K562 (cell line): Measurements from ENCODE around the gene SULT1A1. TPM values are rescaled to one million over a fixed set of nuclear protein-coding genes. Genes with fewer than 3 reads are reported as not detected.
"Not testable (repeated sequence)": the region's sequence is repeated elsewhere in the genome, so short reads cannot be mapped to it uniquely, and the experiment has no call there.

ENCODE experiments used
- ATAC-seq: fragments of 200-7000 bp; cut with Tn5 transposase; 3 replicates; pipeline ENCODE4 v1.9.1; 2020; ENCODE audit warnings: moderate library complexity
- BruUV-seq: library from RNA; stranded (reverse); fragments of 400-500 nt; replicated peaks from 2 replicates; lab custom pipeline; 2021; lab: Mats Ljungman, UMichigan
- CTCF ChIA-PET: fragments of 300-600 bp; formaldehyde crosslinking; extraction: SDS; loops from one replicate; lab custom pipeline; 2021; ENCODE audit warnings: low intra/inter-chr PET ratio; lab: Yijun Ruan, JAX
- POLR2A ChIA-PET: fragments of 300-600, 350-650 bp; sonication (Branson Sonifier 250); formaldehyde crosslinking; extraction: SDS; loops from one replicate; lab custom pipeline; 2021; ENCODE audit warnings: antibody characterized with exemption, inconsistent platforms; lab: Yijun Ruan, JAX
- DNase-seq, 4 experiments: peaks; one replicate each; pipeline versions ENCODE4 v3.0.0 to v3.0.0-alpha.2; 2011 to 2018; ENCODE audit warnings: low spot score in 3 of 4, mixed read lengths in 3 of 4; ENCODE audit errors: extremely low read depth in 1 of 4
- FAIRE-seq: peaks from 2 replicates; lab custom pipeline; 2011; peaks lifted over from hg19 to GRCh38; lab: Jason Lieb, UNC
- H2AFZ ChIP-seq: 2 replicates; pipeline ENCODE4 v1.6.0; 2011; ENCODE audit warnings: low read depth, low read length, control low read depth, inconsistent platforms
- H3K27ac ChIP-seq: fragments of 200-600 bp; 3 replicates; pipeline ENCODE4 v1.8.0; 2011; ENCODE audit warnings: low read depth, mild to moderate bottlenecking, control low read depth, inconsistent platforms, low read length, moderate library complexity, mixed read lengths; ENCODE audit errors: extremely low read depth
- H3K27me3 ChIP-seq, 2 experiments: fragments of 300-600 bp in 1 of 2; 2 replicates in 1 of 2; 3 replicates in 1 of 2; pipeline versions ENCODE4 v1.6.0 to v1.8.0; 2011; ENCODE audit warnings: inconsistent platforms in 2 of 2, low read length in 2 of 2, mild to moderate bottlenecking in 1 of 2, mixed read lengths in 1 of 2, moderate library complexity in 1 of 2; ENCODE audit not compliant: control insufficient read depth in 2 of 2, insufficient read depth in 2 of 2
- H3K36me3 ChIP-seq: fragments of 300-600 bp; 3 replicates; pipeline ENCODE4 v1.8.0; 2011; ENCODE audit warnings: mild to moderate bottlenecking, low read length, inconsistent platforms; ENCODE audit not compliant: control insufficient read depth, insufficient read depth
- H3K4me1 ChIP-seq, 2 experiments: fragments of 200-600 bp in 1 of 2; replicated peaks in 1 of 2; 2 replicates in 1 of 2; 3 replicates in 1 of 2; pipeline versions ENCODE4 v1.5.1 to v1.8.0; 2011; ENCODE audit warnings: inconsistent platforms in 2 of 2, low read length in 2 of 2, mild to moderate bottlenecking in 1 of 2, mixed read lengths in 1 of 2, moderate library complexity in 1 of 2; ENCODE audit not compliant: control insufficient read depth in 2 of 2, insufficient read depth in 2 of 2
- H3K4me2 ChIP-seq: 2 replicates; pipeline ENCODE4 v1.6.1; 2011; ENCODE audit warnings: low read length, control low read depth, inconsistent platforms, mixed read lengths; ENCODE audit not compliant: insufficient read depth
- H3K4me3 ChIP-seq: fragments of 200-600 bp; sonication (generic), shearing (Covaris generic); 2 replicates; pipeline ENCODE4 v1.5.1; 2016; ENCODE audit warnings: control low read depth, inconsistent platforms
- H3K79me2 ChIP-seq: fragments of 200-600 bp; 3 replicates; pipeline ENCODE4 v1.8.0; 2011; ENCODE audit warnings: low read length, inconsistent platforms; ENCODE audit not compliant: control insufficient read depth, insufficient read depth
- H3K9ac ChIP-seq, 2 experiments: 2 replicates each; pipeline versions ENCODE4 v1.6.0 to v1.6.1; 2011; ENCODE audit warnings: low read depth in 2 of 2, low read length in 2 of 2, control low read depth in 1 of 2, inconsistent platforms in 1 of 2, mild to moderate bottlenecking in 1 of 2, mixed read lengths in 1 of 2; ENCODE audit not compliant: insufficient read depth in 1 of 2
- H3K9me1 ChIP-seq: one replicate; pipeline ENCODE4 v1.6.0; 2011; ENCODE audit warnings: inconsistent platforms, mild to moderate bottlenecking, low read length, moderate library complexity; ENCODE audit not compliant: control insufficient read depth, insufficient read depth
- H3K9me3 ChIP-seq: replicated peaks from 2 replicates; pipeline ENCODE4 v1.5.1; 2011; ENCODE audit warnings: low read depth, low read length, inconsistent platforms; ENCODE audit not compliant: control insufficient read depth, insufficient read depth
- H4K20me1 ChIP-seq: replicated peaks from 2 replicates; pipeline ENCODE4 v1.6.1; 2011; ENCODE audit warnings: low read length, inconsistent platforms, mixed read lengths; ENCODE audit not compliant: control insufficient read depth, insufficient read depth
- WGBS: fragments of 100-300 bp; shearing (Covaris generic); methylation state at CpG from one replicate; pipeline ENCODE4 v1.1.6; 2016; ENCODE audit warnings: low coverage, mixed read lengths; ENCODE audit not compliant: insufficient coverage; ENCODE audit errors: missing lambda C conversion rate; 5-methylcytosine and 5-hydroxymethylcytosine counted together
- in situ Hi-C: fragments of 300-500 bp; cut with MboI; formaldehyde crosslinking; loops from 4 replicates; pipeline ENCODE4 v1.15.0; 2018; ENCODE audit warnings: inconsistent platforms, mixed read lengths
- intact Hi-C: fragments of 100-400 bp; cut with micrococcal nuclease; formaldehyde crosslinking; loops from 2 replicates; pipeline ENCODE4 v1.14.2; 2022
- polyA plus RNA-seq, 8 experiments: library from polyadenylated mRNA; depleted of rRNA in 4 of 8; stranded (reverse) in 5 of 8; unstranded in 3 of 8; fragments of >200 nt; fragmentation: Nextera tagmentation in 2 of 8; fragmentation: Illumina TruSeq in 1 of 8; extraction: Ambion mirVana in 2 of 8; extraction: Trizol in 1 of 8; gene quantifications; 2 replicates each; pipeline versions ENCODE4 v1.2.1 to v1.2.3, GENCODE V29; 2011 to 2014; ENCODE audit warnings: inconsistent platforms in 1 of 8, missing spikeins in 1 of 8
- total RNA-seq, 7 experiments: library from RNA; depleted of rRNA in 6 of 7; stranded (reverse); fragments of >200 nt in 6 of 7; fragmentation: Illumina TruSeq in 2 of 7; extraction: Trizol in 2 of 7; gene quantifications; 2 replicates each; pipeline versions ENCODE4 v1.2.1 to v1.2.3, GENCODE V29; 2011 to 2021; ENCODE audit warnings: low replicate concordance in 1 of 7

SULT1A1 gene
- total and polyA plus RNA-seq, 9 of the 15 experiments (the other 6 are each of a cell fraction or from before 2014, with no cell fraction given): 3.4 to 30.1 (median 16.6) TPM

- H3K9me3 ChIP-seq, H3K79me2 ChIP-seq, H3K9me1 ChIP-seq, CTCF ChIA-PET, H3K27ac ChIP-seq, BruUV-seq, POLR2A ChIA-PET, in situ Hi-C loops, H4K20me1 ChIP-seq, H2AFZ ChIP-seq, H3K4me3 ChIP-seq, H3K27me3 ChIP-seq, H3K9ac ChIP-seq, H3K4me1 ChIP-seq, DNase-seq, H3K4me2 ChIP-seq, ATAC-seq, intact Hi-C loops, H3K36me3 ChIP-seq, FAIRE-seq: not testable (repeated sequence)
- 8% methylated on average over 4 of the region's 5 CpGs for WGBS
These were observed 28.5 kb upstream of the SULT1A1 start for GRCh38 chr16:28638359-28638758.

DNA sequence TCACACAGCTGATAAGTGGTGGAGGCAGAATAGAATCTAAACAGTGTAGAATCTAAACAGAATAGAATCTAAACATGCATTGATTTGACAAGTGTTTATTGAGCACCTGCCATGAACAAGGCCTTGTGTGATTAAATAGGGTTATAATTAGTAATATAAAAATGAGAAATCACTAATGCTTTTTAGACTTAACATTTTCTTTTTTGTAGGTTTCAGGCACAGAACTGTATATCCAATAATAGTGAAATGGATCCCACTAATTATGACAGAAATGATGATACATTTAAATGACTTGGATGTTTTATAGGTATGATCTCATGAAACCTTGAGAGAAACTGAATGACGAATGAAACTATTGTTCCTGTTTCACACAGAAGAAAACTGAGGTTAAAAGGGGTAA, 27.9 kb upstream of the SULT1A1 start, which contains the start of gene NPIPB8:
Gene NPIPB8 (plus strand): TSS at position 301 of the 400 bp plus-strand sequence. CDS start 296 bp downstream, outside the sequence.
- H3K27me3 ChIP-seq, CTCF ChIA-PET, H3K9me3 ChIP-seq, H4K20me1 ChIP-seq, H3K4me2 ChIP-seq, H3K79me2 ChIP-seq, ATAC-seq, H3K4me3 ChIP-seq, H3K9ac ChIP-seq, intact Hi-C loops, BruUV-seq, POLR2A ChIA-PET, H2AFZ ChIP-seq, H3K27ac ChIP-seq, H3K36me3 ChIP-seq, H3K9me1 ChIP-seq, H3K4me1 ChIP-seq, DNase-seq, in situ Hi-C loops, FAIRE-seq: not testable (repeated sequence)
- no CpG with 5 or more reads among the region's 1 CpG for WGBS
